Colon (tissue), 2 donors: ENCODE measurements around the gene MYL12B.
"Not testable (repeated sequence)": the region's sequence is repeated elsewhere in the genome, so short reads cannot be mapped to it uniquely, and the experiment has no call there.

ENCODE experiments used
- FAIRE-seq: peaks from 2 replicates; lab custom pipeline; 2012; peaks lifted over from hg19 to GRCh38; lab: Jason Lieb, UNC
- donor health status: control.
- donor health status: control.

Gene MYL12B

GRCh38 chr18:3262234-3263131 lies 550 bp downstream of the MYL12B start:
- FAIRE-seq: no peak

DNA sequence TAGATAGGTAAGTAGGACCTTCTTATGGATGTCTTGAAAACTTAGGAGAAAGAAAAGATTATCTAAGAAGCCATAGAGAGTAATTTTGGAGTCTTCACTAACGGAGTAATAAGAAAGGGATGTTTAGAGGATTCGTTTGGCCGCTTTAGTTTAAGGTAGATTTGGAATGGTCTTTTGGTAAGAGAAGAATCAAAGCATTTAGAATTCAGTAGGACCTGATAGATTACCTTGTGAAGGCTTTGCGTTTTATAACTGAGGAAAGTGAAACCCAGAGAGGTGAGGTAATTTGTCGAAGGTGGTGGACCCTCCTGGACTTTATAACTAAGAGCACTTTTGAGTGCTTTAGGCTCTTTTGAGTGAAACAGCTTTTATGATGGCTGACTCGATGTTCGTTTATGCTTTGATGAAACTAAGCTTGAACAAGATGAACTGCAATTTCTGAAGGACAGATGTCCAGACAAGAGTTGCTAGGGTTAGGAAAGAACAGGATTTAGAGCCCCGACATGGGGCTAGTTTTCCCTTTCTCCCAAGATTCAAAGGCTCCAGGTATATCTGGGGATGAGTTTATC lies 1.3 kb downstream of the MYL12B start:
- no peak for FAIRE-seq

DNA sequence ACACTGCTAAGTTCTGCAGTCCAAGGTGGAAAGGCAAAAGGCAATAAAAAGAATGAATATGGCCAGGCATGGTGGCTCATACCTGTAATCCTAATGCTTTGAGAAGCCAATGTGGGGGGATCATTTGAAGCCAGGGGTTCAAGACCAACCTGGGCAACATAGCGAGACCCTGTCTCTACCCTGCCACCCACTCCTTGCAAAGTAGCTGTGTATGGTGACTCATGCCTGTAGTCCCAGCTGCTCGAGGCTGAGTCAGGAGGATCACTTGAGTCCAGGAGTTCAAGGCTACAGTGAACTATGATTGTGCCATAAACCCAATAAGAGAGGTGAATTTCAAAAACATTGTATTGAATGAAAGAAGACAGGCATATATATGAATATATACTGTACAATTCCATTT lies 2.4 kb downstream of the MYL12B start:
- FAIRE-seq: no peak

GRCh38 chr18:3265564-3266033 lies 3.7 kb downstream of the MYL12B start:
- FAIRE-seq: no peak

GRCh38 chr18:3266062-3266608 lies 4.2 kb downstream of the MYL12B start:
- no peak for FAIRE-seq

DNA sequence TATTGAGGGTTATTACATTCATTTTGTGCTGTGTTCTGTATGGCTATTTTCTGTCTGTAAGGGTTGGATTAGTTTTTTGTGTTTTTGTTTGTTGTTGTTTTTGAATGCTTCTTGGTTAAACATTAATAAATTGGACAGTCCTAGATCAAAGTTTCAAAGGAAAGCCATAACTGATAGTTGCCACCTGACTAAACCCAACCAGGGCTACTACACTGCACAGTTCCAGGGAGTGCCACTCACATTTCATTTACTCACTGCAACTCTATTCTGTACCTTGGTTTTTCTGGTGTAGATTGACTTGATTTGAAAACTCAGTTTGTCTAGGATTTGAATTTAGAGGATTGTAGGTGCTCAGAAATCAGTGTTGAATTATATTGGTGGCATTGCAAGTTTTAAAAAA lies 6.4 kb downstream of the MYL12B start:
- no peak for FAIRE-seq

- FAIRE-seq: no peak
Measured at GRCh38 chr18:3269241-3269913, 7.4 kb downstream of the MYL12B start.

GRCh38 chr18:3269914-3270299 lies 8.0 kb downstream of the MYL12B start:
- no peak for FAIRE-seq

GRCh38 chr18:3273042-3273441 lies 11.1 kb downstream of the MYL12B start:
- no peak for FAIRE-seq

DNA sequence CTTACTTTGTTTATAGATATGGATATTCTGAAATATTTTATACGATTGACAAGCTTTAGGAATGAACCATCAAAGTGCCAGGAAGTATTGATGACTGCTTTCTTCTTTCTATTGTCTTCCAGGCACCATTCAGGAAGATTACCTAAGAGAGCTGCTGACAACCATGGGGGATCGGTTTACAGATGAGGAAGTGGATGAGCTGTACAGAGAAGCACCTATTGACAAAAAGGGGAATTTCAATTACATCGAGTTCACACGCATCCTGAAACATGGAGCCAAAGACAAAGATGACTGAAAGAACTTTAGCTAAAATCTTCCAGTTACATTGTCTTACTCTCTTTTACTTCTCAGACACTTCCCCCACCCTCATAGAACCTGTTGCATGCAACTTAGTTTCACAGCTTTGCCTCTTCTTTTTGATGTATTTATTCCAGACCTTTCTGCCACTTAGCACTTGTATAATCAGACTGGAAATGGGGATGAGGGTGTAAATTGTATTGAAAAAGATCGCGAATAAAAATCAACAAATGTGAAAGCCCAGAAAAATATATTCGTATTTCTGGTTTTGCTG lies 15.8 kb downstream of the MYL12B start:
- FAIRE-seq: not testable (repeated sequence)

- FAIRE-seq: no peak
Measured at GRCh38 chr18:3279201-3280185, 17.6 kb downstream of the MYL12B start.

DNA sequence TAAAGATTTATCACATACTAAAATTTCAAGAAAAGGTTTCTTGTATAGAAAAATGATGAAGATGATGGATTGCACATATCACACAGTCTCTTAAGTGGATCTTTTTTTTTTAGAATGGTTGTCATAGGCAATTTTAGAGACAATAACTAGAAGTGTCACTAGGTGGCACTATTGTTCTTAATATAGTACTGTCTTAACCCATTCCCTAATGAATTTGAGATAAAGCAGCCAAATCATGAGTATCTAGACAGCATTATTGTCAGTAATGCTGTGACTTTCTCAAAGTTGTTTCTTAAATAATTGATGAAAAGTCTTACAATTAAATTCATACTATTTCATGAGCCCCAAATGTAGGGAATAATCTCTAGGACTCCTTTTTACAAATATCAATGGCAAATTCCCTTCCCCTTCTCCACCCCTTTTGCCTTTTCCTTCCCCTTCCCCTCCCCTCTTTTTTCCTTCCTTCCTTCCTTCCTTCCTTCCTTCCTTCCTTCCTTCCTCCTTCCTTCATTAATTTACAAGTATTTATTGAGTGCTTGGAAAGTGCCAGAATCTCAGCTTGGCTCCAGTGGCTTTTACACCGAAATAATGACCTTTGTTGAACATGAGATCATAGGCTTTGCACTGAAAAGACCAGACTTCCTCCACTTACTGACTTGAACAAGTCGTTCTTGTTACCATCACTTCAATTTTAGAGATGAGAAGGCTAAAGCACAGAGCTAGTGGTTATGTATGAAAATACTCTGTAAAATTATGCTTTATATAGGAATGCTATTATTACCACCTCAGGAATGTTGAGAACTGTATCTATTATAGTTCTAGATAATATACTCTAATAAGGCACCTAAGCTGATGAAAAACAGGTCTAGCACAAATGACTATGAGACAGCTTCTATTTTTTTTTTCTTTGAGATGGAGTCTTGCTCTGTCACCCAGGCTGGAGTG lies 19.8 kb downstream of the MYL12B start:
- FAIRE-seq: no peak

- FAIRE-seq: no peak
Measured at GRCh38 chr18:3283253-3283863, 21.4 kb downstream of the MYL12B start.

DNA sequence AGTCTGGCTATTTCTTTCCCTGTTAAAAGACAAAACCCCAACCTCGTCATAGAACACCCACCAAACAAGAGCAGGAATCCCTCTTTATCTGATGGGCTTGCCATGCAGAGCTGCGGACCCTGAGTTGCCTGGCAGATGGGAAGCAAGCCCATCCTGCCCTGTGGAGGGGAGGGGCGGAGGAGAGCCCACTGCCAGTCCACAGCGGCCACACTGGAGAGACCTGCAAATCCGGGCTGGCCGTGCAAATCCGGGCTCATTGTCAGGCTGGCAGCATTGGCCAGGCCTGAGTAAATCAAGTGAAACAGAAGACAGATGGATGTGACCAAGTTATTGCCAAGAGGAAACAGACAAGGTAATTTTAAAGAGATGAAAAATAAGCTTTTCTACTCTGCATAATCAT lies 22.0 kb downstream of the MYL12B start:
- no peak for FAIRE-seq

DNA sequence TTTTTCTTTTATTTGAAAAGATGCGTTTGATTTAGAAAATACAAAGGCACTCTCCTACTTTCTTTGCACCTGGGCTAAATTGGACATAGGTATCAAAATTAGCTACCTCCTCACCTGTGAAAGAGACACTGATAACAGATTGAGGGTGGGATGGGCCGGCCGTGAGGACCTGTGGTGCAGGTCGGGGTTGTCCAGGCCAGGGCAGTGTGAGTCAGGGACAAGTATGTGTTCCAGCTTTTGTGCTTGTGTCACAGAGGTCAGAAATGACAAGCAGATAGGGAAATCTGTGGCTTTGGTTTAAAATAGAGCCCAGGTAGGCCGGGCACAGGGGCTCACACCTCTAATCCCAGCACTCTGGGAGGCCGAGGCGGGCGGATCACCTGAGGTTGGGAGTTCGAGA lies 22.6 kb downstream of the MYL12B start:
- FAIRE-seq: no peak

GRCh38 chr18:3286159-3286558 lies 24.2 kb downstream of the MYL12B start:
- no peak for FAIRE-seq

DNA sequence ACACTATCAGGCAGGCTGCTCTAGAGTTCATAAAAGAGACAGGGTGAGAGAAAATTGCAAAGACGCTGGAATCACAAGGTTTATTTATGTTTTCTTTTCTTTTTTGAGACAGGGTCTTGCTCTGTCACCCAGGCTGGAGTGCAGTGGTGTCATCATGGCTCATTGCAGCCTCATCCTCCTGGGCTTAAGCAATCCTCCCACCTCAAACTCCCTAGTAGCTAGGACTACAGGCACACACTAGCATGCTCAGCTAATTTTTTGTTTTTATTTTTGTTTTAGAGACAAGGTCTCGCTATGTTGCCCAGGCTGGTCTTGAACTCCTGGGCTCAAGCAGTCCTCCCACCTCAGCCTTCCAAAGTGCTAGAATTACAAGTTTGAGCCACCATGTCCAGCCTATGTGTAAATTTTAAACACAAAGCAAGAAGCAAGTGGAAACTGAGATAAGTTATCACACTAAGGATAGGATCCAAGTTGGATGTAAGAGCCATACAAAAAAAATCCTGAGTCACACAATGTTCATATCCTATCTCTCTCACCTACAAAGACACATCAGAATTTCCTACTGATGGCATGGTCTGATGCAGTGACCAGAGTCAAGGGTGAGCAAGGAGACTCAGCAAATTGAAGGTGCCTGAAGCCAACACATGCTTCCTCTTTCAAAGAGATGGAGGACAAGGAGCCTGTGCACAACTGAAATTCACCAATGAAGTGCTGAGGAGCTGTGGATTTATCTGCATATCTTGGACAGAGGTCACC lies 31.4 kb downstream of the MYL12B start:
- no peak for FAIRE-seq

DNA sequence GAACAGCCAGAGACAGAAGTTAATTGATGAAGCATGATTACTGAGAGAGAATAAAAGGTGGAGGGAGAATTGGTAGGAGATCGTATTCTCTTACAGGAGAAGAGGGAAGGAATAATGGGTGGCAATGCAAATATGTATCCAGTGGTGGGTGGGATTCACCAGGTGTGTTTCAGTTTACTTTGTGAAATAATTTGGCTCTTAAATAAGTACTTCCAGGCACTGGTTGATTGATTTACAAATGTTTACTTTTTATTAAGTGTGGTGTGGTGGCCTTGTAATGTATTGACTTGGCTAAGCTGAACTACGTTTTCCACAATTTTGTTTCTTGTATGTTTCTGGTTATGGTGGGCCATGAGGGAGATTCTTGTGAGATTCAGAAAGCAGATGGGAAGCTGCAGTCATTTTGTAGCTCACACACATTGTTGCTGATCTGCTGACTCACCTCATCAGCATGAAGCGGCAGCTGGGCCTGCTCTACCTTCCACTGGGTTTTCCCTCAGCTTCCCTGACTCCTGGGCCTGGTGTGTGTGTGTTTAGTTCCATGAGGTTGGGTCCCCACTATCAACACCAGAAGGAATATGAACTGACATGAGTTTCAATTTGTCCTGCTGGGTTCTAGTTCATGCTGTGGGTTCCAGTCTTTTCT lies 32.6 kb downstream of the MYL12B start:
- no peak for FAIRE-seq
